Fibroblast of mammary gland (primary cell): ENCODE measurements around the gene SNRPB2.
A peak's percentile ranks its signal among the peaks of the same experiment; 100 is the strongest.

ENCODE experiments used
- DNase-seq: peaks from one replicate; pipeline ENCODE4 v3.0.0-alpha.2; 2010; ENCODE audit warnings: low read depth
- H3K4me3 ChIP-seq: 2 replicates; pipeline ENCODE4 v1.5.1; 2011; ENCODE audit warnings: low read depth, mild to moderate bottlenecking, low read length, moderate library complexity; ENCODE audit not compliant: control insufficient read depth
- CTCF ChIP-seq: conservative IDR thresholded peaks from 2 replicates; pipeline ENCODE4 v1.5.1; 2011; ENCODE audit warnings: low read depth, low read length, inconsistent platforms; ENCODE audit not compliant: control insufficient read depth, insufficient read depth

SNRPB2 gene

GRCh38 chr20:16729565-16730460, at the start of gene SNRPB2:
Gene SNRPB2 (plus strand): TSS chr20:16730026. CDS start chr20:16731703, 1,677 bp downstream.
- TF ChIP-seq CTCF: no peak
- peak; percentile 95 for DNase-seq
- peak within 1 kb of the TSS; percentile 97 for H3K4me3 ChIP-seq

DNA sequence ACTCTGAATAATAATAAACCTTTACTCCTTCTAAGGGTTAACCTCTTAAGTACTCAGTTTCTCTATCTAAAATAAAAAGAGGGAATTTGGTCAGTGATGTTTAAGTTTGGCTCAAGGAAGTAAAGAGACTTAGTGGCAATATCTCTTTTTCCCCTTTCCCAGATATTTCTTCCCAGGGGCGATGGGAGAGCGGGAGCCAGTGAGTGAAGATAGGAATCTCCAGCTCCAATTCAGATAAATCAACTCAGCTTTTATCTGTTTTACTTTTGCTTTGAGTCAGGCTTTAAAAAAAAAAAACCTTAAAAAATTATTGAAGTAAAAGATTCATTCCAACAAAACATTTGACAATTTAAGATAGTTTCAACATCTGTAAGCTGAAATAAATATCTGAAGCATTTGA, 45.4 kb upstream of the SNRPB2 start:
- TF ChIP-seq CTCF: no peak
- DNase-seq: no peak

DNA sequence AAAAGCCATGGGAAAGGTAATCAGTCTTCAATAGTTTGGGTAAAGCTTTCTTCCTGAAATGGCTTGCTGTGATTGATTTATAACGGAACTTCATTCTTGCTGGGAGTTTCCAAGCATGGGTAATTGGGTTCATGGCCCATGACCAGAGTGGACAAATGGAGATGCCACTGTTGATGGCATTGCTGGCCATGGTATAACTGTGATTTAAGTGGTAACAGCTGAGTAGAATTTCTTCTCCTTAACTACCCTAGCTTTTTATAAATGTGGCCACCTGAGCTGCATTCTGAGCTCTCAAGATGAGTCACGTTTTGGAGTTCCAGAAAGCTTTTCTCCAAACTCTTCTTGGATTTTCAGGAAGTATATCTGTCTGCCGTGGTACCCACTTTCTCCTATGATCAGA, 39.9 kb upstream of the SNRPB2 start:
- no peak for DNase-seq
- H3K4me3 ChIP-seq: no peak overlapping the region
- TF ChIP-seq CTCF: no peak

More for the DNA sequence above, 45.4 kb upstream of the SNRPB2 start:
- no peak overlapping the region for H3K4me3 ChIP-seq

DNA sequence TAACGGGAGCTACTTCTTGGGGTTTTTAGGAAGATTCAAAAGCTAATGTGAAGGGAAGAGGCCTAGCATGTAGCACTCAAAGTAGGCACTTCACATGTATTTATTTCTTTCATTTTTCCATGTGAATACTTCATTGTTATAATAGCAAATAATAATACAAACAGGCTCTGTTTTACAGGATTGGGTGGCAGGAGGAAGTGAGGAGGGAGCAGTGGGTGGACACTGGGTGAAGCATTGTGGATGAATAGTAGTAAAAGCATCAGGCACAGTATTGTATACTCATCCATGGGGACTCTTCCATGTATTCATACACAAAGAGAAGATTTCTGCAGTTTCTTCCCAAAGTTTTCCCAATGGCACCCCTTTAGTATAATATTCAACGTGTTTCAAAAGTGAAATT, 38.4 kb upstream of the SNRPB2 start:
- no peak for DNase-seq
- no peak overlapping the region for H3K4me3 ChIP-seq
- no peak for TF ChIP-seq CTCF

- DNase-seq: no peak
- no peak for TF ChIP-seq CTCF
Observed at GRCh38 chr20:16692009-16692408, 37.8 kb upstream of the SNRPB2 start.

GRCh38 chr20:16692442-16692841, 37.4 kb upstream of the SNRPB2 start:
- DNase-seq: peak; percentile 35
- TF ChIP-seq CTCF: no peak
- H3K4me3 ChIP-seq: no peak overlapping the region

More at GRCh38 chr20:16692009-16692408, 37.8 kb upstream of the SNRPB2 start:
- no peak overlapping the region for H3K4me3 ChIP-seq
